ENCODE data around the gene MGAT4B. TPM values are rescaled to one million over a fixed set of nuclear protein-coding genes. Genes with fewer than 3 reads are reported as not detected.
A peak's percentile ranks its signal among the peaks of the same experiment; 100 is the strongest.

MGAT4B gene
- total RNA-seq, 1 donor from 2014 or later: 132 TPM

- DNase-seq (ENCODE audit: low read depth in 2 of 2): no peak
Observed at GRCh38 chr5:179771311-179771895, 35.3 kb downstream of the MGAT4B start.

GRCh38 chr5:179769796-179770195, 36.9 kb downstream of the MGAT4B start:
- DNase-seq (ENCODE audit: low read depth in 2 of 2): no peak

GRCh38 chr5:179769271-179769670, 37.4 kb downstream of the MGAT4B start:
- DNase-seq (ENCODE audit: low read depth in 2 of 2): no peak

GRCh38 chr5:179768326-179769085, 38.2 kb downstream of the MGAT4B start:
- no peak for DNase-seq (ENCODE audit: low read depth in 2 of 2)

GRCh38 chr5:179767496-179768100, 39.1 kb downstream of the MGAT4B start:
- no peak for DNase-seq (ENCODE audit: low read depth in 2 of 2)

- DNase-seq (ENCODE audit: low read depth in 2 of 2): peak in 1 of 2 donors; percentile 81
Observed at GRCh38 chr5:179766726-179767455, 39.8 kb downstream of the MGAT4B start.

GRCh38 chr5:179766021-179766725, 40.5 kb downstream of the MGAT4B start:
- DNase-seq (ENCODE audit: low read depth in 2 of 2): peak; percentile 28 to 64

GRCh38 chr5:179765400-179765799, 41.3 kb downstream of the MGAT4B start:
- peak; percentile 63 to 92 for DNase-seq (ENCODE audit: low read depth in 2 of 2)

- no peak for DNase-seq (ENCODE audit: low read depth in 2 of 2)
Observed at GRCh38 chr5:179764056-179764455, 42.6 kb downstream of the MGAT4B start.

GRCh38 chr5:179763215-179763945, 43.3 kb downstream of the MGAT4B start:
- peak; percentile 84 to 90 for DNase-seq (ENCODE audit: low read depth in 2 of 2)

GRCh38 chr5:179762781-179763176, 43.9 kb downstream of the MGAT4B start:
- DNase-seq (ENCODE audit: low read depth in 2 of 2): peak in 1 of 2 donors; percentile 44

GRCh38 chr5:179762079-179762780, 44.4 kb downstream of the MGAT4B start:
- DNase-seq (ENCODE audit: low read depth in 2 of 2): no peak

- peak in 1 of 2 donors; percentile 27 for DNase-seq (ENCODE audit: low read depth in 2 of 2)
Observed at GRCh38 chr5:179759581-179760551, 46.8 kb downstream of the MGAT4B start.

GRCh38 chr5:179758955-179759354, 47.7 kb downstream of the MGAT4B start:
- DNase-seq (ENCODE audit: low read depth in 2 of 2): no peak

- peak; percentile 50 to 79 for DNase-seq (ENCODE audit: low read depth in 2 of 2)
Observed at GRCh38 chr5:179755022-179755421, 51.6 kb downstream of the MGAT4B start.

GRCh38 chr5:179753971-179754370, 52.7 kb downstream of the MGAT4B start:
- DNase-seq (ENCODE audit: low read depth in 2 of 2): no peak

- DNase-seq (ENCODE audit: low read depth in 2 of 2): no peak
Observed at GRCh38 chr5:179749857-179750508, 56.7 kb downstream of the MGAT4B start.

- DNase-seq (ENCODE audit: low read depth in 2 of 2): no peak
Observed at GRCh38 chr5:179747811-179748210, 58.9 kb downstream of the MGAT4B start.
